Raji (cell line): ENCODE data around the gene MRPS10.

Experiments used
- POLR2A ChIP-seq: IDR thresholded peaks from 2 replicates; pipeline ENCODE4 v1.6.1; 2011; ENCODE audit warnings: low read depth, low read length, control low read depth; ENCODE audit not compliant: insufficient read depth

MRPS10 gene

GRCh38 chr6:42249279-42249678 is 31.6 kb upstream of the MRPS10 start:
- no peak for TF ChIP-seq POLR2A

- no peak for TF ChIP-seq POLR2A
Observed at GRCh38 chr6:42243046-42243445, 25.4 kb upstream of the MRPS10 start.

GRCh38 chr6:42241915-42242314 is 24.3 kb upstream of the MRPS10 start:
- no peak for TF ChIP-seq POLR2A

GRCh38 chr6:42239736-42240375 is 22.2 kb upstream of the MRPS10 start:
- TF ChIP-seq POLR2A = no peak

- no peak for TF ChIP-seq POLR2A
Observed at GRCh38 chr6:42239333-42239732, 21.7 kb upstream of the MRPS10 start.

- no peak for TF ChIP-seq POLR2A
Observed at GRCh38 chr6:42237857-42238256, 20.2 kb upstream of the MRPS10 start.

- no peak for TF ChIP-seq POLR2A
Observed at GRCh38 chr6:42236682-42237473, 19.2 kb upstream of the MRPS10 start.

GRCh38 chr6:42236030-42236429 is 18.4 kb upstream of the MRPS10 start:
- TF ChIP-seq POLR2A = no peak

- TF ChIP-seq POLR2A = no peak
Observed at GRCh38 chr6:42232035-42232434, 14.4 kb upstream of the MRPS10 start.

- no peak for TF ChIP-seq POLR2A
Observed at GRCh38 chr6:42230345-42231321, 13.0 kb upstream of the MRPS10 start.

GRCh38 chr6:42229506-42230119 is 12.0 kb upstream of the MRPS10 start:
- TF ChIP-seq POLR2A = no peak

GRCh38 chr6:42228305-42228704 is 10.6 kb upstream of the MRPS10 start:
- no peak for TF ChIP-seq POLR2A

- TF ChIP-seq POLR2A = no peak
Observed at GRCh38 chr6:42227173-42227850, 9.7 kb upstream of the MRPS10 start.

GRCh38 chr6:42226645-42227143 is 9.0 kb upstream of the MRPS10 start:
- no peak for TF ChIP-seq POLR2A
